NB4 (cell line): Measurements from ENCODE around the gene KIAA1328.

Experiments
- CTCF ChIP-seq: IDR thresholded peaks from one replicate; pipeline ENCODE4 v1.5.1; 2012; ENCODE audit warnings: low read depth, low read length
- MAX ChIP-seq: IDR thresholded peaks from 2 replicates; pipeline ENCODE4 v1.6.1; 2011; ENCODE audit warnings: low read depth, low read length

- TF ChIP-seq CTCF (no peak), MAX (no peak)
Measured at GRCh38 chr18:37248281-37248680, 419.4 kb downstream of the KIAA1328 start.
